Hematopoietic multipotent progenitor cell treated with erythropoietin and hydrocortisone succinate and interleukin-3 and kit ligand, for 17 days (in vitro differentiated cells): Measurements from ENCODE around the gene GLB1L.
"Not testable (repeated sequence)": the region's sequence is repeated elsewhere in the genome, so short reads cannot be mapped to it uniquely, and the experiment has no call there.

Experiments used
- DNase-seq: peaks from one replicate; pipeline ENCODE4 v3.0.0-alpha.2; 2015; ENCODE audit warnings: low spot score

The GLB1L gene

GRCh38 chr2:219280651-219281050, 35.4 kb upstream of the GLB1L start:
- peak; percentile 46 for DNase-seq

DNA sequence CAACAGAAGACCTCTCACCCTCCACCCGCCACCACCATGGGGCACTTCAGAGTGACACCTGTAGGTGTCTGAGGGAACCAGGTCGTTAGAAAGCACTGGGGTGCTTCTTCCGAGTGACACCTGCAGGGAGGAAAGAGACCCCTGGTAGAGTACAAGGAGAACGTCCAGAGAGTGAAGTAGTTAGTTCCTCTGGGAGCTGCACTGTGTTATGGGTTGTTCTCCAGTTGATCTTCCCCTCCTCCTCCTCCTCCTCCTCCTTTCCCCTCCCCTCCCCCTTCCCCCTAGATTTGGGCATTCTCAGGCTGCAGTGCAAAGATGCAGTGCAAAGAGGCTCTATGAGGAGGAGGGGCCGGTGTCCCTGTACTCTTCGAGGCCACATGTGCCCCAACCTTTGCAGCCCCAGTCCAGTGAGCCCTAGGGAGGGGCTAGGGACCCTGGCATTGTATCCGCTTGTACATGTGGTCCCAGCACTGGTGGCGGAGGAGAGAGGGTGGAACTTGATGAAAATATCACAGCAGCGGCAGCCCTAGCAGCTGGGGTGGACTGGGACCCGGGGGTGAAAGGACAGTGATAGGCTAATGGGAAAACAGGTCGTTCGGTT, 34.8 kb upstream of the GLB1L start:
- DNase-seq = no peak

DNA sequence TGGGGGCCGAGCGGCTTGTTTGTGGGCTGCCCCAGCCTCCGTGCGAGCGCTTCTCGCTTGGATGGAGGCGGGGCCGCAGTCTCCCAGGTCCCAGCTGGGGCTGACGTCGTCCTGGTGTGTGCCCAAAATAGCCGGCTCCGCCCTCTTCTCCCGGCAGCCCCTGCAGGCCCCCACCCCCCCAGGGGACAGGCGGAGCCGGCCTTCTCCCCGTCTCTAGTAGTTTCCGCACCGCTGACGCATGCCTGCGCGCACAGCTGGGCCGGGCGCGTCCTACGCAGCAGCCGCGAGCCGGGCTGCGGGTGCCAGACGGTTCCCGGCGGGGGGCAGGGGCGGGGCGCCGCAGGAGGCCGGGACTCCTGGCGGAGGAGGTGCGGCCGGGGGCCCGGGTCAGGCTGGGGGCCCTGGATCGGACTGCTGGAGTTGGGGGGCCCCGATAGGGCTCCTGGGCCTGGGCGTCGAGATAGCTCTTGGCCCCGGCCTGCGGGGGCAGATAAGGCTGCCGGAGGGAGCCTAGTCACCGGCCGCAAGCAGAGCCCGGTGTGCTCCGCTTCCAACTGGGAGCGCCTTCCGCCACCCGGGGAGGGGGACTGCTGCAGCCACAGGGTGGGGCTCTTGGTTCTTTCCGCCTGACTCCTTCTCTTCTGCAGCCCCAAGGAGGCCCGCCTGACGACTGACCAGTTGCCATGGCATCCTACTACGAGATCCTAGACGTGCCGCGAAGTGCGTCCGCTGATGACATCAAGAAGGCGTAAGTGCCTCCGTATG, 34.1 kb upstream of the GLB1L start, which contains the start of gene DNAJB2:
DNAJB2 (plus strand) TSS at position 216 of the 765 bp plus-strand sequence; CDS start at position 684, 468 bp downstream.
- DNase-seq = peak; percentile 98

DNA sequence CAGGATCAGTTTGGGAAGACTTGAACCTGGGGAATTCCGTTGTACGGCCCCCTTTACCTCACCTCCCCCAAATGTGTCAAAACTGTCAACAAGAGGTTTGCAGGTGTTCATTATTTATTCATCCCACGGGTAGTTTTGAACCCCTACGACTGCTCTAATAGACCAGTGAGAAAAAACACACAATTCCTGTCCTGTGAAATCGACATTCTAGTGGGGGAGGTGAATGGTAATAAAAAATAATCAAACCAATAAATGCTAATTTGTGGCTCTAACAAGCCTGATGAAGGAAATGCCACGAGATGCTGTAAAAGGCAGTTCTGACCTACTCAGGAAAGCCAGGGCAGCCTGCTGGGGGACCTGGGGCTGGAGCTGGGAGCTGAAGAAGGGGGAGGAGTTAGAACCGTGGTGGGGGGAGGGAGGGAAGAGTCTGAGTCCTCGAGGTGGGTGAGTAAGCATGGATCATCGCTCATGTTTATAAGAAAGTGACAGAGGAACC, 33.5 kb upstream of the GLB1L start:
- DNase-seq = no peak

DNA sequence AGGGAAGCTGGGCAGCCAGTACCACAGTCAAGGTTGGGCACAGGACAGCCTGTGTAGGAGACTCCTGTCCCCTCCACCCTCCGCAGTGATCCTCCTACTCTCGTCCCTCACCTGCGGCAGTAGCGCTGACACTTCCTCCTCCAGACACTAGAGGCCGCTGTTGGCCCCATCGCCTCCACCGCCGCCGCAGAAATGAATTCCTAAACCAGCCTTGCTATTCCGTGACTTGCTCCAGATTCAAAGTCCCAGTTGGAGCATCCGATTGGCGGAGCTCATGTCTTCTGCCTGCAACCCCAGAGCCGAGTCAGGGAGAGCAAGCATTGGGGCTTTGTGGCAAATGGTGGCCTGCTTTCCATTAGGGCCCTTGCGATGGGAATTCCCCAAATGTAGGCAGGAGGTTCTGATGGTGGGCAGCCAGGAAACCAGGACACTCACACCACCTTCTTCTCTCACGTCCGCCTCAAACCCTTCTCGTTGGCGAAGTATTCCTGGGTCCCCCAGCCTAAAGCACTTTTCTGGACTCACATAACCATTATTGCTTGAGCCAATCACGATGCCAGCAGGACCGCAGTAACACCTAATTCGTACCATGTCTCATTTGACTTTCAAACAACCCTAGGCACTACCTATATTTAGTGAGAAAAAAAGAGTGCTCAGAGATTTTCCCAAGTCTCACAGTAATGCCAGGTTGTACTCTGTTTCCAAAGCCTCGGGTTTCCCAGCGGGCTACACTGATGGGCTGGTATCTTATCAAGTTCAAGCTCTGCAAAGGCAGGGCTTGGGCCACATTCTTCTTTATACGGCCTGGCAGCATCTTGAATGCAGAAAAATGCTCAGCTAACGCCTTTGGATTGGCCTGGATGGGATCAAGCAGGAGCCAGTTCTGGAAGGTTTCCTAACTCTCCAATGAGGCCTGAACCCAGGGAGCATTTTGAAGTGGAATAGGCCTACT, 32.7 kb upstream of the GLB1L start:
- DNase-seq = peak; percentile 92

DNA sequence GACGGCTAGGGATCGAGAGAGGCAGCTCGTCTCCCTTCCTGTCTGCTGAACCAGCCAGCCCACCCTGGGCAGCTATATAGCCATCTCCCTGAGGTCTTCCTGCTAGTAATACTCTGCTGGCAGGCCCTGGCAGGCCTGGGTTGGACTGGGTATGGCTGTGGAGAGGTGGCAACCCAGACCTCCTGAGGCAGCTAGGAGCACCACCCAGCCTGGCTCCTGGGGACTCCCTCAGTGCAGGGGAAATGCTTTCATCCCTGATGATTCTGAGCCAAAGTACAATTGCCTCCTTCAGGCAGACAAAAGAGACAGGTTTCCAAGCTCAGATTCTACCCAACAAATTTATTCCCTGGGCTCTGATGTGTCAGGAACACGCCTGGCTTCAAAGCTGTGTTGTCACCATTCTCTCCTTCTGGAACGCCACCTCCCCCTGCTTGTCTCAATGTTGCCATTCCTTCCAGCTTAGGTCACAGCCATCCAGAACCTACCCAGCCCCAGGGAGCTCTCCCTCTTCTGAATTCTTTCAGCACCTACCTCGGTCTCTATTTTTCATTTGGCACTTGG, 29.2 kb upstream of the GLB1L start:
- DNase-seq = no peak

- DNase-seq = no peak
These were observed 28.7 kb upstream of the GLB1L start for GRCh38 chr2:219273937-219274336.

DNA sequence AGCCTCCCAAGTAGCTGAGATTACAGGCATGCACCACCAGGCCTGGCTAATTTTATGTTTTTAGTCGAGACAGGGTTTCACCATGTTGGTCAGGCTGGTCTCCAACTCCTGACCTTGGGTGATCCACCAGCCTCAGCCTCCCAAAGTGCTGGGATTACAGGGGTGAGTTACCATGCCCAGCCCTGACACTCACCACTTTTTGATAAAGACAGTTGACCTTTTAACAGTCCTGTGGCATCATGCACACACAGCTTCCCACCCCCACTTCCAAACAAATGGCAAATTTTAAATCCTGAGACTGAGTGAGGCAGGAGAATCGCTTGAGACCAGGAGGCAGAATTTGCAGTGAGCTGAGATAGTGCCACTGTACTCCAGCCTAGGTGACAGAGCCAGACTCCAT, 27.8 kb upstream of the GLB1L start:
- DNase-seq = no peak

DNA sequence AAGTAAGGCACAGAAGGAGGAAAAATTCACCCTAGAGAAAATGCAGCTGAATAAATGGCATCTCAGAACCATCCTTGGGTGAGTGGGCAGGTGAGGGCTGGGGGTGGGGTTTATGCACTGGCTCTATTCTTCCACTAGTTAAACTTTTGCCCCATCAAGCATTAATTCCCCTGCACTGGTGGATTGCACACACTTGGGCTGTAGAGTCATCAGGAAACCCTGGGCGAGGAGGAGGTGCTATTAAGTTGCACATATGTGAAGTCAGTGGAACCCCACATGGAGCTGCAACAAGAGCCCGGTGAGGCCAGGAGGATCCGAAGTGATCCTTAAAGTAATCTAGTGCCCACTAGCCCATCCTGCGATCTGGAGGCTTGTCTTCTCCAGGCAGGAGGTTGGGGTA, 27.1 kb upstream of the GLB1L start:
- no peak for DNase-seq

GRCh38 chr2:219271021-219271420, 25.8 kb upstream of the GLB1L start:
- no peak for DNase-seq

GRCh38 chr2:219270055-219270372, 24.8 kb upstream of the GLB1L start:
- no peak for DNase-seq

- DNase-seq = no peak
These were observed 24.3 kb upstream of the GLB1L start for GRCh38 chr2:219269362-219270054.

GRCh38 chr2:219268294-219268693, 23.1 kb upstream of the GLB1L start:
- DNase-seq = no peak

DNA sequence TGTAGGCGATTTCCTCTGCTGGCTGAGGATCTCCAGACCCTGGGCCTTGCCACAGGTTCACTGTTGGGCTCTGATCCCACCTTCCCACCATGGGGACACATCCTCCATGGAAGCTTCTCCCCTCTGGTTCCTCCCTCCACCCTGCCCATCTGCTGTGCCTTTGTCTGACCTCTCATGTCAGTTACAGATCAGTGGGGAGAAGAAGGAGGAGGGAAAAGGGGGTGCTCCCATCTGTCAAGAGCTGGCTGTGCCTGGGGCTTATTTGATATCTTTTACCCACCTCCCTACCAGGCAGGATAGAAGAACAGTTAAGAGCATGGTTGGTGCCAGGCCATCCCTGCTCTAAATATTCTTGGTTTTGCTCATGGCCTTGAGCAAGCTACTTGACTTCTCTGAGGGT, 21.6 kb upstream of the GLB1L start:
- no peak for DNase-seq

DNA sequence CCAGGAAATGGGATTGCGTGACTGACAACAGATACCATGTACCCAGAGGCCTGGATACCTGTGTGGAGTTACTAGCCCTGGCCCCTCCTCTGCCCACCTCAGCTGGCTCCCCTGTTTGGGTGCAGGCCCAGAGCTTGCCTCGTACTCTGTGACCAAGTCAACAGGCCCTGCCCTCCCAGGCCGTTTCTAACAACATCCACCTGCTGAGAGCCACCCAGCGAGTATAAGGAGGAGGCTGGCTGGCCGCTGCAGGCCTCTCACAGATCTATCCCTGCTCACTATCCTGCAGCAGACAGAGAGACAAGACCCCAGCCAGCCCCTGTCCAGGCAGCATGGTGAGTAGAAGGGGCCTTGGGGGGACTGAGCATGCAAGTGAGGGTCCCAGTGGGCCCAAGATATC, 21.0 kb upstream of the GLB1L start:
- no peak for DNase-seq

DNA sequence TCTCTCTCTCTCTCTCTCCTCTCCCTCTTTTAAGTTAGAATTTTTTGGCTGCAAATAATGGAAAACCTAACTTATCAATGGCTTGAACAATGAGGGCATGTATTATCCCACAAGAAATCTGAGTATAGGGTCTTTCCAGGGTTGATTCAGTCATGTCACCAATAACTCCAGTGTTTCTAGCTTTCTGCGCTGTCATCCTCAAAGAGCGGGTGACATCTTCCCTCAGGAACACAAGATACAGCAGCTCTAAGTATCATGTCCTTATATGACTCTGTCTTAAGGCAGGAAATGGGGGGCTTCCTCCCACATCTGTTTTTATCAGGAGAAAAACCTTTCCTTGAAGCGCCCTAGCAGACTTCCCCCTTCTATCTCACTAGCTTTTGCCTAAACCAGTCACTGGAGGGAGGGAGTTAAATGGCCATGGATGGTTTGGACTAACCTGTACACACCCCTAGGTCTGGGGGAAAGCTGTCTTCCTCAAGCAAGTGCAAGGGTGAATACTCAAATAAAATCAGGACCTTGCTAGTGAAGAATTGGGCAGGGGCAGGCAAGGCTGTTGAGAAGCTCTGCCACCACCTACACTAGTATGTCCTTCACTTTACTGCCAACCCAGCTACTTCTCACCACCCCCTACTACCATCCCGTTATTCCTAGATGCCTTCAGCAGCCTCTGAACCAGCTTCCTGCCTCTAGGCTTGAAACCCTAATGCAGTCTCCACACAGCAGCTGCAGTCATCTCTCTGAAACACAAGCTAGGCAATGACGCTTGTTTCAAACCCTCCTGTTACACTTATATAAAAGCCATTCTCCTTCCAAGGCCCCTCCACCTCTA, 16.0 kb upstream of the GLB1L start:
- DNase-seq = no peak

DNA sequence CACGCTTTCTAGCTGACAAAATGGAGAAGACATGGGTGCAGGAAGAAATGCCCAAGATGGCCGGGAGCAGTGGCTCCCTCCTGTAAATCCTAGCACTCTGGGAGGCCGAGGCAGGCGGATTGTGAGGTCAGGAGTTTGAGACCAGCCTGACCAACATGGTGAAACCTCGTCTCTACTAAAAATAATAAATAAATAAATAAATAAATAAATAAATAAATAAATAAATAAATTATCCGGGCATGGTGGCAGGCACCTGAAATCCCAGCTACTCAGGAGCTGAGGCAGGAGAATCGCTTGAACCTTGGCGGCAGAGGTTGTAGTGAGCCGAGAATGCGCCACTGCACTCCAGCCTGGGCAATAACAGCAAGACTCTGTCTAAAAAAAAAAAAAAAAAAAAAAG, 13.7 kb upstream of the GLB1L start:
- DNase-seq = not testable (repeated sequence)

GRCh38 chr2:219254590-219255201, 9.5 kb upstream of the GLB1L start:
- DNase-seq = no peak

- DNase-seq = peak; percentile 91
These were observed 8.7 kb upstream of the GLB1L start, which contains the start of gene TUBA4A for GRCh38 chr2:219253753-219254589. TUBA4A (minus strand) TSS chr2:219253918; CDS start chr2:219253858, 60 bp downstream.
